Astrocyte of the cerebellum (primary cell): ENCODE results near the gene EIF2S2.

ENCODE experiments used
- DNase-seq: peaks from one replicate; pipeline ENCODE4 v3.0.0-alpha.2; 2011; ENCODE audit warnings: low read depth
- H3K4me3 ChIP-seq: 2 replicates; pipeline ENCODE4 v1.5.1; 2011; ENCODE audit warnings: mild to moderate bottlenecking, low read depth, low read length, moderate library complexity
- in situ Hi-C: cut with HindIII; loops from 2 replicates; pipeline ENCODE4 v1.10.0; 2017; ENCODE audit warnings: low sequenced_read_pairs
- TF ChIP-seq, protein P1 (sequence below): IDR thresholded peaks from 2 replicates; pipeline ENCODE4 v1.5.1; 2012; ENCODE audit warnings: low read length, low read depth, moderate library complexity, mild to moderate bottlenecking; ENCODE audit errors: missing control alignments

EIF2S2 gene

DNA sequence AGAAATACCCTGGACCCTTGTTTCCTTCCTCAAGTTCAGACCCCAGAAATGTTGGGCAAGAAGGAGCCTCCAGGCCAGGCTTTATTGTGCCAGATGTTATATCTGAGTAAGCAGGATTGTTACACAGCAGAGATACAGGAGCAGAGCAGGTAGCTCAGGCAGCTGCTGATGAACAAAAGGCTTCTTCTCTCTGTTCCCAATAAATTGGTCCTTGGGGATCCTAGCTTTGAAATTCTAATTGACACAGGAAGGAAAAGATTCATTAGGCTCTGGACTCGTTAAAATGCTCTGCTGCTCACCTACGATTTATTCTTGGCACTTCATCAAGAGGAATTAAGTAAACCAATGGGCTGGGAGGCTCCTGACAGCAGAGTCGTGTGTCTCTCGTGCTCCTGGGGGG is 64.1 kb downstream of the EIF2S2 start:
- no peak overlapping the region for H3K4me3 ChIP-seq
- TF ChIP-seq, protein P1, sequence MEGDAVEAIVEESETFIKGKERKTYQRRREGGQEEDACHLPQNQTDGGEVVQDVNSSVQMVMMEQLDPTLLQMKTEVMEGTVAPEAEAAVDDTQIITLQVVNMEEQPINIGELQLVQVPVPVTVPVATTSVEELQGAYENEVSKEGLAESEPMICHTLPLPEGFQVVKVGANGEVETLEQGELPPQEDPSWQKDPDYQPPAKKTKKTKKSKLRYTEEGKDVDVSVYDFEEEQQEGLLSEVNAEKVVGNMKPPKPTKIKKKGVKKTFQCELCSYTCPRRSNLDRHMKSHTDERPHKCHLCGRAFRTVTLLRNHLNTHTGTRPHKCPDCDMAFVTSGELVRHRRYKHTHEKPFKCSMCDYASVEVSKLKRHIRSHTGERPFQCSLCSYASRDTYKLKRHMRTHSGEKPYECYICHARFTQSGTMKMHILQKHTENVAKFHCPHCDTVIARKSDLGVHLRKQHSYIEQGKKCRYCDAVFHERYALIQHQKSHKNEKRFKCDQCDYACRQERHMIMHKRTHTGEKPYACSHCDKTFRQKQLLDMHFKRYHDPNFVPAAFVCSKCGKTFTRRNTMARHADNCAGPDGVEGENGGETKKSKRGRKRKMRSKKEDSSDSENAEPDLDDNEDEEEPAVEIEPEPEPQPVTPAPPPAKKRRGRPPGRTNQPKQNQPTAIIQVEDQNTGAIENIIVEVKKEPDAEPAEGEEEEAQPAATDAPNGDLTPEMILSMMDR, result no peak
- no peak for DNase-seq
- in situ Hi-C loops, result no loop called here

DNA sequence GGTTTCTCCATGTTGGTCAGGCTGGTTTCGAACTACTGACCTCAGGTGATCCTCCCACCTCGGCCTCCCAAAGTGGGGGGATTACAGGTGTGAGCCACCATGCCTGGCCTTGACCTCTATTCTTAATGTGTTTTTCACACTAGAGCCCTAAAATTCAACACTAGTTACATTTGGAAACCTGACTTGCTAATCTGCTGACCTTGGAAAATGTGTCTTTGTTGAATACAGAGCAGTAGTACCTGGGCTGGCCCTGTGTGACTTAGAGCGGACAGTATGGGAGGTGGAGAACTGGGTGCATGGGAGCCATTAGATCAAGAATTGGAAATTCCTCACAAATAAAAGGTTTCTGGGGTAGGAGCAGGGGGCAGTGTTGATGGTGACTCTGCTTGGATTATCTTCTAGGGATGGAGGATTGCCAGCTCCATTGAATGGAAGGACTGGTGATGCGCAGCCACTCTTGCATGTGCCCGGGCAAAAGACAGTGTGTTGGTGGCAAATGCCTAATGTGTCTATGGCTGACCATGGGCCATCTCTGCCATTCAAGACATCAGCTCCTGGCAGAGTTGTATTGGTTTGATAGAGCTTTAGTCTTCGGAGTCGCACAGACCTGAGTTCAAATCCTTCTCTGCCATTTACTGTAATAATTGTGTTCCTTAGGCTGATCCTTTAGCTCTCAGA is 64.9 kb downstream of the EIF2S2 start:
- H3K4me3 ChIP-seq, result no peak overlapping the region
- DNase-seq, result no peak
- in situ Hi-C loops, result no loop called here
- TF ChIP-seq, protein P1, result no peak

DNA sequence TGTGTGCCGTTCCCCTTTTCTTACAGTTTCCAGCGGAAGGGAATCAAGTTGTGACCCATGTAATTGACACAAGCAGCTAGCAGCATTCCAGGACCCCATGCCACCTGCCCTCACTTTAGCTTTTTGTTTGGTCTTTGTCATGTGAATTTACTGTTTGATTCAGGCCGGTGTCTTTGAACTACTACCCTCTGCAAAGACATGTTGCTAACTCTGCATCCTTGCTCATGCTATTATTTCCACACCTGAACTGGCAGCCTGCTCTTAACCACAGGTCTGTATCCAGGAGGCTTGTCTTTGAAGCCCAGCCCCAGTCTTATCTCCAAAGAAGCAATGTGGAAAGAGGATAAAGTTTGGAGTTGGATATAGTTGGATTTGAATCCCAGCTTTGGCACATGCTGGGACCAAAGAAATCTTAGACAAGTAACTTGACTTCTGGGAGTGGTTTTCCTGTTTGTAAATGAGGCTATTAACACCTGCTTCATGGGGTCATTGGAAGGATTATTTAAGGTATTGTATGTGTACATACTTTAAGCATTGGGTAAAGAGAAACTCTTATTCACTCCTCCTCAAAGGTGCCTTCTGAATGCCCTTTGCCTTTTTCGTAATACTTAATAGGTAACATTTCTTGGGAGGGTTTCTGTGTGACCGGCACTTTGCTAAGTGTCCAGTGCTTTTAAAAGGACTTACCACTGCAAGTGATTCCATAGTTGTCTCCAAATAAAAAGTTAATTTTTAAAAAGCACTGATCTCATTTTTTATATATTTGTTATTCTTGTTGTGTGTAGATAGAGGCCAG is 65.9 kb downstream of the EIF2S2 start:
- in situ Hi-C loops, result no loop called here
- no peak for DNase-seq
- no peak overlapping the region for H3K4me3 ChIP-seq
- TF ChIP-seq, protein P1, result no peak

DNA sequence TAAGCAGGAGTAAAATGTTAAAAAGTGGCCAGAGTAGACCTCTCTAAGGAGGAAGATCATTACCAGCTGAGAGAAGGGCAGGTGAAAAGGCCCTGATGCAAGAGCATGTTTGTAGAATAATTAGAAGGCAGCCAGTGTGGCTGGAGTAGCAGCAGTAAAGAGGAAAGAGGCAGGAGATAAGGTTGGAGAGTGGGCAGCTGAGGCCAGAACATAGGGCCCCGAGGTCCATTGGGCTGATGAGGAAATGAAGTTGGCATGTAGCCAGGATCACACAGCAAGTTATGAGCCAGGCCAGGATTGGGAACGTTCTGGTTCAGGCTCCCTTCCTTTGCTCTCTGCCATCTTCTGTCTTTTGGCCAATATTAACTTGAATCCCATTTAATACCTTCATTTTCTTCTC is 66.7 kb downstream of the EIF2S2 start:
- in situ Hi-C loops, result no loop called here
- H3K4me3 ChIP-seq, result no peak overlapping the region
- DNase-seq, result no peak
- TF ChIP-seq, protein P1, result no peak

DNA sequence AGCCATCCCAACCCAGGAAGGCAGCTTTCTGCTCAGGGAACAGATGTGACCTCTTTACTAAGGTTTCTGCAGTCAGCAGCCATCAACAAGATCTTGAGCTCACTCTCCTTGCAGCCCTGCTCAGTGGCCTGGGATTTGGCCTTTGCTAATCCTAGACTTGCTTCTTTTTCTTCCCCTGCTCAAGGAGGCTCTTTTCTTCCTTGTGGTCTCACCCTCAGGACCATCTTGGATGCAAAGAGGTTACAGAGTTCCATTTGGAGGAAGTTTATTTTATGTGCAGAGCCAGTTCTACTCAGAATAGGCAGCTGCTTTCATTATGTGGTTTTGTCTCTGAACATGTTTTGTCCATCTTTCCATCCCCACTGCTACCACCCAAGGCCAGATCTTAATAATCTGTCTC is 69.0 kb downstream of the EIF2S2 start:
- no peak for DNase-seq
- TF ChIP-seq, protein P1, result no peak
- no peak overlapping the region for H3K4me3 ChIP-seq
- in situ Hi-C loops, result no loop called here

DNA sequence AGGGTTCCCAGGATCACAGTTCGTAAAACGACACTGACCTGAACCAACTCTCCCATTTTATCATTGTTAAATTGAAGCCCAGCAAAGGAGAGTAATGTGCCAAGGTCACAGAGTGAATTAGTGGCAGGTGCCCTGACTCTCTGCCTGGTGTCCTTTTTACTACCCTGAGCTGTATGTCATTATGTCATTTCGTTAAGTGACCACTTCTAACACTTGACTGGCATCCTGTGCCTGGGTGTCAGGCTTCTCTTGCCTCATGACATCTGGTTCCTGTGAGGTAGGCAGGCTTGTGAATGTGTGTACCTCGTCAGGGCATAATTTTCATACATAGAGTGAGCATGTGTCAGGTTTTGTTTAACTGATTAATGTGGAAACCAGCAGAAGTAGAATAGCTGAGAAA is 69.8 kb downstream of the EIF2S2 start:
- TF ChIP-seq, protein P1, result no peak

More for the DNA sequence above, 69.8 kb downstream of the EIF2S2 start:
- no peak overlapping the region for H3K4me3 ChIP-seq
- DNase-seq, result no peak
- in situ Hi-C loops, result no loop called here
